ENCODE data around the gene NAGPA.

DNA sequence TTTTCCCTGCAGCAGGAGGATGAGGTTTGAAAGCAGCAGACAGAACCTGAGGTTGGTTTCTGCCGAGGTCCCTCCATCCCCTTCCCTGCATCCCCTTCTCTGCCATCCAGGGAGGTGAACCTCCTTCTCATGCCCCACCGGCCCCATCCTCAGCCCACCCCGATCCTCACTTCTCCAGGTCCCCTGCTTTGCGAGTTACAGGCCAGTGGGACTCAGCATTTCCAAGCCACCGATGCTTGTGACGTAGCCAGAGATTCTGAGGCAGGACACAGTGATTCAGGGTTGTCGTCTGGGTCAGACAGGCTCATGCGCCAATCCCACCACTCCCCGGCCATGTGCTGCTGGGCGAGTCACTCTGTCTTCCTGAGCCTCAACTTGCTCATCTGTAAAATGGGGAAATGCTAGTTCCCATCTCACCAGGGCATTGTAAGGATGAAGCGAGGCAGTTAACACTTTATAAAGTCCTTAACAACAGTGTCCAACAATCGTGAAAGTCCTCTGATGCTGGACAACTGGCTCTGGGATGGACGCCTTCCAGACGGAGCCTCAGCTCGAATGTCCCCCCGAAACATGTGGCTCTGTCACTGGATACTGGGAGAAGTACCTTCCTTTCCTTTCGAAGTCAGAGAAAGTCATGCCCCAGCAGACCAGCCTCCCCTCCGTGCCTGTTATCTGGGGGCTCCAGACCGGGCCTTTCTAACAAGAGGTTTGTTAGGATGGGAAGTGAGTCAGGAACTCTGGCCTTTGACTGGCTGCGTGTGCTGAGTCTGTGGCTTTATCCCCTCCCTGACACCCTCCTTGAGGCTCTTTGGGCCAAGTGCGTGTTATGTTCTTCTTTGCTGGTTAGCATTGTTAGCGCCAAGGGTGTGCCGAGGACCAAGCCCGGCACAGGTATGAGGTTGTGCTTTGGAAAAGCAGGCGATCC, 53.7 kb downstream of the NAGPA start:
- TF ChIP-seq, protein P1, sequence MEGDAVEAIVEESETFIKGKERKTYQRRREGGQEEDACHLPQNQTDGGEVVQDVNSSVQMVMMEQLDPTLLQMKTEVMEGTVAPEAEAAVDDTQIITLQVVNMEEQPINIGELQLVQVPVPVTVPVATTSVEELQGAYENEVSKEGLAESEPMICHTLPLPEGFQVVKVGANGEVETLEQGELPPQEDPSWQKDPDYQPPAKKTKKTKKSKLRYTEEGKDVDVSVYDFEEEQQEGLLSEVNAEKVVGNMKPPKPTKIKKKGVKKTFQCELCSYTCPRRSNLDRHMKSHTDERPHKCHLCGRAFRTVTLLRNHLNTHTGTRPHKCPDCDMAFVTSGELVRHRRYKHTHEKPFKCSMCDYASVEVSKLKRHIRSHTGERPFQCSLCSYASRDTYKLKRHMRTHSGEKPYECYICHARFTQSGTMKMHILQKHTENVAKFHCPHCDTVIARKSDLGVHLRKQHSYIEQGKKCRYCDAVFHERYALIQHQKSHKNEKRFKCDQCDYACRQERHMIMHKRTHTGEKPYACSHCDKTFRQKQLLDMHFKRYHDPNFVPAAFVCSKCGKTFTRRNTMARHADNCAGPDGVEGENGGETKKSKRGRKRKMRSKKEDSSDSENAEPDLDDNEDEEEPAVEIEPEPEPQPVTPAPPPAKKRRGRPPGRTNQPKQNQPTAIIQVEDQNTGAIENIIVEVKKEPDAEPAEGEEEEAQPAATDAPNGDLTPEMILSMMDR (IDR thresholded peaks at IDR 0.05) = no peak
- TF ChIP-seq ZFX (IDR thresholded peaks at IDR 0.05; ENCODE audit: borderline replicate concordance) = no peak
